Adrenal gland (tissue), 12 donors: ENCODE data around the gene FNDC11. TPM values are rescaled to one million over a fixed set of nuclear protein-coding genes. Genes with fewer than 3 reads are reported as not detected.

Source experiments
- DNase-seq, 7 donors: peaks; one replicate each; pipeline ENCODE4 v3.0.0-alpha.2; 2019 to 2020
- H3K27ac ChIP-seq, 5 donors: fragments of 200-600 bp; sonication (generic) in 4 of 5; 1 replicate in 3 of 5; 2 replicates in 2 of 5; pipeline versions ENCODE4 v1.5.1 to v1.8.0; 2016 to 2020; ENCODE audit warnings: mild to moderate bottlenecking in 1 of 5
- H3K27me3 ChIP-seq: fragments of 200-600 bp; 2 replicates; pipeline ENCODE4 v1.8.0; 2021
- H3K36me3 ChIP-seq, 2 donors: fragments of 200-600 bp; replicated peaks in 1 of 2; 1 replicate in 1 of 2; 2 replicates in 1 of 2; pipeline versions ENCODE4 v1.5.1 to v1.8.0; 2018 to 2022
- H3K4me1 ChIP-seq, 2 donors: fragments of 200-600 bp; replicated peaks in 1 of 2; 1 replicate in 1 of 2; 2 replicates in 1 of 2; pipeline versions ENCODE4 v1.5.1 to v1.8.0; 2018 to 2021
- H3K4me3 ChIP-seq, 4 donors: fragments of 200-600 bp; sonication (generic) in 3 of 4; one replicate each; pipeline ENCODE4 v1.5.1; 2016 to 2018
- H3K9me3 ChIP-seq, 3 donors: fragments of 200-600 bp; sonication (generic) in 1 of 3; replicated peaks in 1 of 3; 1 replicate in 2 of 3; 2 replicates in 1 of 3; pipeline versions ENCODE4 v1.5.1 to v1.8.0; 2016 to 2021
- POLR2A ChIP-seq, 2 donors: fragments of 450-650 bp; IDR thresholded peaks; one replicate each; pipeline ENCODE4 v1.6.1; 2017; ENCODE audit warnings: antibody characterized with exemption in 2 of 2, mild to moderate bottlenecking in 2 of 2, moderate library complexity in 1 of 2
- WGBS, 4 donors: extraction: QIAGEN DNeasy Blood & Tissue Kit in 2 of 4; methylation state at CpG; one replicate each; pipeline versions ENCODE4 v1.1.5 to v1.1.7; 2013 to 2017; 5-methylcytosine and 5-hydroxymethylcytosine counted together
- intact Hi-C, 2 donors: fragments of 100-400 bp; cut with DNase I; formaldehyde crosslinking; loops; one replicate each; pipeline versions ENCODE4 v1.14.1 to v1.15.0; 2022 to 2023
- polyA plus RNA-seq, 3 donors: library from polyadenylated mRNA; stranded (reverse); fragments of 200-250 nt in 2 of 3; fragments of 350-450 nt in 1 of 3; fragmentation: Illumina TruSeq in 1 of 3; extraction: RNeasy Lipid Tissue Mini Kit (QIAGEN cat#74804) in 1 of 3; gene quantifications; one replicate each; pipeline ENCODE4 v1.2.3, GENCODE V29; 2013 to 2014
- total RNA-seq, 9 donors: library from RNA; depleted of rRNA in 4 of 9; stranded (reverse); fragments of >200 nt in 4 of 9; fragments of 120-200 nt in 1 of 9; fragmentation: NEBNext Ultra II Directional in 1 of 9; extraction: Animal tissue kit (Norgen Biotek cat#: 25700) in 1 of 9; gene quantifications; one replicate each; pipeline versions ENCODE4 v1.1.0 to v1.2.4, GENCODE V29; 2013 to 2023
- TF ChIP-seq, protein P1 (sequence below), 6 experiments: fragments of 450-650 bp in 4 of 6; fragments of 200-600 bp in 2 of 6; sonication (generic) in 1 of 6; IDR thresholded peaks; 1 replicate in 5 of 6; 2 replicates in 1 of 6; pipeline versions ENCODE4 v1.5.1 to v1.8.0; 2016 to 2021; ENCODE audit warnings: antibody characterized with exemption in 6 of 6, mild to moderate bottlenecking in 2 of 6, moderate library complexity in 1 of 6
- donor health status: healthy with polysubstance abuse.
- donor health status: Bipolar disorder and iron deficiency.
- donor health status: DM: yes; HTN: yes; CAD: no.
- donor health status: DM: no; HTN: no; CAD: no.
- donor health status: DM: no; HTN: no; CAD: no.
- donor health status: DM: yes; HTN: yes; CAD: no.

The FNDC11 gene
- total and polyA plus RNA-seq, 12 donors: 0.20 to 0.83 (median 0.43) TPM; not detected in 4

DNA sequence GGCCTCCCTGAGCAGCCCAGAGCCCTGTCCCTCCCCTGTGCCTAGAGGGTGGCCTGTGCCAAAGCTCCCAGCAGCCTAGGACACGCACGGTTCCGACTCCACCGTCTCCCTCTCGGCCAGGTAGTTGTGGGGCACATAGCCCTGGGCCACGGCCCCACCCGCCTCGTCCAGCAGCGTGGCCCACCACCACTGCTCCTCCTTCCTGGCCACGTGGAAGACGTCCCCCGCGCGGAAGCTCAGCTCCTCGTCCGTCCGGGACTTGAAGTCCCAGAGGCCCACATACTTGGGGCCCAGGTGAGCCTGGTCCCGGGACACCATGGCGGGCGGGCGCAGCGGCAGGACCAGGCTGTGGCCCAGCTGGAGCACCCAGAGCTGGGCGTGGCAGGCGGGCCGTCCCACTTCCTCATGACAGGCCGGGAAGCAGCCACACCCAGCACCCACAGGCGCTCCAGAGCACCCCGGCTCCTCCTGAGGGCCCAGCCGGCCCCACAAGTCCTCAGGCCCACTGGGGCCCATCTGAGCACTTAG, 16.9 kb upstream of the FNDC11 start, which contains the start of gene PTK6:
TSS of gene PTK6 (minus strand) at position 380 of the 528 bp plus-strand sequence. CDS start at position 318, 62 bp downstream.
- H3K9me3 ChIP-seq: no peaks in the 10 kb centered on the region
- DNase-seq: peak in 2 of 7 donors; percentile 41 to 52
- H3K27me3 ChIP-seq: peaks cover 7% of the 10 kb centered on the region
- 73 to 84% (median 79%) methylated on average over 4 to 29 of the region's 29 CpGs for WGBS, 4 donors
- no peaks in the 10 kb centered on the region for H3K36me3 ChIP-seq
- intact Hi-C loops: loop anchor here (5.0 to 10.0 kb wide), 2 partner anchors 328 to 440 kb away; partner anchors contain the start of genes ABHD16B (in 1 of the 2), SAMD10 (in 1 of the 2) and TPD52L2 (in 1 of the 2)
- peak within 1 kb of the TSS in 2 of 5 donors; percentile 30 to 65 for H3K27ac ChIP-seq
- peaks cover 0 to 7% of the 10 kb centered on the region in 2 donors for H3K4me1 ChIP-seq
- no peak for TF ChIP-seq POLR2A (IDR thresholded peaks at IDR 0.05)
- H3K4me3 ChIP-seq: peak within 1 kb of the TSS in 1 of 4 donors; percentile 40

DNA sequence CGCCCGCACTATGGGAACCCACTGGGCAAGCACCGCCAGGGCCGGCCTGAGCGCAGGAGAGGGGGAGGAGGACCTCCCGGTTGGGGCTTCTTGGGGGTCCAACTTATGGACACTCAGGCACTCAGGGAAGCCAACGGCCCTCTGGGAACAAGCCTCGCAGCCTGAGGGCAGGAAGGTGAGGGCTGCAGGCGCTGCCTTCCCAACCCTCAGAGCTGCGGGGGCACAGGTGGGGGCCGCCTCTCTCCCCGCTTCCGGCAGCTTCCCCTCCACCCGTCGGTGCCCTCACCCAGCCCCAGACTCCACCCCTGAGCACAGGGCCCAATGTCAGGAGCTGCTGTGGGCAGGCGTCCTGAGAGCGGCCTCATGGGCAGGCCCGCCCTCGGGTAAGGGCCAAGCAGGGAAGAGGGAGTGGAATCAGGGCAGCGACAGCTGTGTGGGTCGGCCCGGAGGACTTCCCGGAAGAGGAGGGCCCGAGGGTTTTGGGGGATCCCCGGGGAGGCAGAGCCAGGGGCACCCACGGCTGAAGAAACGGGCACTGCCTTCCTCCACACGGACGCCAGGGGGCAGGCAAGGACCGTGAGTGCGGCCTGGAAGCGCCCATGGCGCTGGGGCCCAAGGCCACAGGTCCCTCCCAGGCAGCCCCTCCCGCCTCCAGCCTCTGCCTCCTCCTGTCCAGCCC, 16.3 kb upstream of the FNDC11 start:
- DNase-seq: peak; percentile 78 to 92 (median 84)
- Histone ChIP-seq H3K4me3 (peak overlapping the region in 1 of 4 donors; percentile 40), H3K27me3 (peaks cover 7% of the 10 kb centered on the region), H3K4me1 (peaks cover 0 to 7% of the 10 kb centered on the region in 2 donors), H3K36me3 (no peaks in the 10 kb centered on the region), H3K9me3 (no peaks in the 10 kb centered on the region), H3K27ac (peak overlapping the region in 2 of 5 donors; percentile 30 to 65)
- TF ChIP-seq, protein P1, sequence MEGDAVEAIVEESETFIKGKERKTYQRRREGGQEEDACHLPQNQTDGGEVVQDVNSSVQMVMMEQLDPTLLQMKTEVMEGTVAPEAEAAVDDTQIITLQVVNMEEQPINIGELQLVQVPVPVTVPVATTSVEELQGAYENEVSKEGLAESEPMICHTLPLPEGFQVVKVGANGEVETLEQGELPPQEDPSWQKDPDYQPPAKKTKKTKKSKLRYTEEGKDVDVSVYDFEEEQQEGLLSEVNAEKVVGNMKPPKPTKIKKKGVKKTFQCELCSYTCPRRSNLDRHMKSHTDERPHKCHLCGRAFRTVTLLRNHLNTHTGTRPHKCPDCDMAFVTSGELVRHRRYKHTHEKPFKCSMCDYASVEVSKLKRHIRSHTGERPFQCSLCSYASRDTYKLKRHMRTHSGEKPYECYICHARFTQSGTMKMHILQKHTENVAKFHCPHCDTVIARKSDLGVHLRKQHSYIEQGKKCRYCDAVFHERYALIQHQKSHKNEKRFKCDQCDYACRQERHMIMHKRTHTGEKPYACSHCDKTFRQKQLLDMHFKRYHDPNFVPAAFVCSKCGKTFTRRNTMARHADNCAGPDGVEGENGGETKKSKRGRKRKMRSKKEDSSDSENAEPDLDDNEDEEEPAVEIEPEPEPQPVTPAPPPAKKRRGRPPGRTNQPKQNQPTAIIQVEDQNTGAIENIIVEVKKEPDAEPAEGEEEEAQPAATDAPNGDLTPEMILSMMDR (IDR thresholded peaks at IDR 0.05): peak; percentile 90 to 99 (median 96)
- no peak for TF ChIP-seq POLR2A (IDR thresholded peaks at IDR 0.05)
- WGBS, 4 donors: 0 to 47% (median 17%) methylated on average over 6 to 34 of the region's 34 CpGs
- intact Hi-C loops: loop anchor here (2.0 to 10.0 kb wide), 3 partner anchors 327 to 440 kb away; partner anchors contain the start of genes ABHD16B (in 1 of the 2), SAMD10 (in 1 of the 2) and TPD52L2 (in 1 of the 2)

DNA sequence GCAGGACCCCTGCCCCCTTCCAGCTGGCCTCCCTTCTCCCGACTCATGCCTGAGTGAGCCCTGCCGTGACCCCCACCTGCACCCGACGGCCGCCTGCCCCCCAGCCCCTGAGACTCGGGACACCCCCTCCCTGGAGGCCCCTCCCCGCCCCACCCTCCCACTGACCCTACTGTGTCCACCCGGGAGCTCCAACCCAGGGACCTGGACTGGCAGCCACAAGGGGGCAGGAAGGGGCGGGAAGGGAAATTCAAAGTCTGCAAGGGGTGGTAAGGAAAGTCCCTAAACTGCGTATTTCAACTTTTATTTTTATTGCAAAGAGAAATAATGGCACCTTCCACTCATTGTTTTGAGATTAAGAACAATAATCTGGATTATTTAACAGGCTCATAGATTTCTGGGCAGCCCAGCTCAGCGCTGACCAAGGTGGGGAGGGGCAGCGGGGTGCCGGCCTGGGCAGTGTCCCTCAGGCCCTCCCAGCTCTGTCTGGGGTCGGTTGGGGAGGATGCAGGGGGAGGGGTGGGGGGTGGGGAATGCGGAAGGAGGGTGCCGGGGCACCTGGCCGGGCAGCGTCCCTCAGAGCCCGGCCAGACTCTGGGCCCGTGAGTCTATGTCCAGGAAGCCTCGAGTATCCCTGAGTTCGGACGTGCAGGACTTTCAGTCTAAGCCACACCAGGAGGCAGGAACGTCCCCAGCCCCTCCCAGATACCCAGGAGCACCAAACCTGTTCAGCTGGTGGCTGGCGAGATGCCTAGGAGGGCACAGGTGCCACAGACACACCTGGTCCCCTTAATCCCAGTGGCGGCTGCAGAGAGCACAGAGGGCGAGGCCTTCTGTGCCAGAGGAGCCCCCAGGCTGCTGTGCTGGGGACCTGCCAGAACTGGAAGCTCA, 15.5 kb upstream of the FNDC11 start:
- Histone ChIP-seq H3K27me3 (peaks cover 7% of the 10 kb centered on the region), H3K4me1 (peaks cover 0 to 7% of the 10 kb centered on the region in 2 donors), H3K36me3 (no peaks in the 10 kb centered on the region), H3K27ac (peak overlapping the region in 2 of 5 donors; percentile 30 to 32), H3K4me3 (peak overlapping the region in 1 of 4 donors; percentile 40), H3K9me3 (no peaks in the 10 kb centered on the region)
- 48 to 57% (median 51%) methylated on average over 19 to 27 of the region's 27 CpGs for WGBS, 4 donors
- intact Hi-C loops: loop anchor here (2.0 to 10.0 kb wide), 3 partner anchors 326 to 439 kb away; partner anchors contain the start of genes ABHD16B (in 1 of the 2), SAMD10 (in 1 of the 2) and TPD52L2 (in 1 of the 2)
- DNase-seq: no peak
- TF ChIP-seq, protein P1 (IDR thresholded peaks at IDR 0.05): peak in 2 of 6 experiments; percentile 9 to 27
- TF ChIP-seq POLR2A (IDR thresholded peaks at IDR 0.05): no peak

DNA sequence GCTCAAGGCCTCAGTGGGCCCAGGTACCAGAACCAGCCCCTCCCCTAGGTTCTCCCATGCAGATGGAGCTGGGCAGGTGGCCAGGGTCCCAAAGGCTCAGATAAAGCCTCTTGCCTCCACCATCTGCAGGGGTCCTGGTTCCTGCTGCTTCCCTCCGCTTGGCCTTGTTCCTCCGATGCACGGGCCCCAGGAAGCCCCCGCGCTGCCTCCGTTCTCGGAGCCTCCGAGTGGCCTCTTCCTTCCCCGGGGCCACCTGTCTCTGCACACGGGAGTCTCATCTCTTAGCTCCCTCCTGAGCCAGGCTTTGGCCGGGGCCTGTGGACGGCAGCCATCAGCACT, 14.9 kb upstream of the FNDC11 start:
- peaks cover 7% of the 10 kb centered on the region for H3K27me3 ChIP-seq
- H3K4me1 ChIP-seq: peaks cover 0 to 7% of the 10 kb centered on the region in 2 donors
- WGBS, 4 donors: 81 to 92% (median 85%) methylated on average over 8 to 12 of the region's 12 CpGs
- H3K36me3 ChIP-seq: no peaks in the 10 kb centered on the region
- H3K27ac ChIP-seq: no peak overlapping the region
- intact Hi-C loops: loop anchor here (2.0 to 10.0 kb wide), 3 partner anchors 326 to 438 kb away; partner anchors contain the start of genes ABHD16B (in 1 of the 2), SAMD10 (in 1 of the 2) and TPD52L2 (in 1 of the 2)
- no peak for DNase-seq
- no peaks in the 10 kb centered on the region for H3K9me3 ChIP-seq
- no peak for TF ChIP-seq POLR2A (IDR thresholded peaks at IDR 0.05)
- TF ChIP-seq, protein P1 (IDR thresholded peaks at IDR 0.05): no peak
- no peak overlapping the region for H3K4me3 ChIP-seq
